PC-3 (cell line): ENCODE results near the gene OTX1. TPM values are rescaled to one million over a fixed set of nuclear protein-coding genes. Genes with fewer than 3 reads are reported as not detected.

Experiments
- ATAC-seq: fragments of 200-7000 bp; cut with Tn5 transposase; 2 replicates; pipeline ENCODE4 v1.9.1; 2020; ENCODE audit warnings: mild to moderate bottlenecking, moderate library complexity
- BruUV-seq: library from RNA; stranded (reverse); fragments of 400-500 nt; replicated peaks from 2 replicates; lab custom pipeline; 2021; lab: Mats Ljungman, UMichigan
- CTCF ChIA-PET: fragments of 300-600 bp; sonication (Branson Sonifier 250); formaldehyde crosslinking; loops from one replicate; lab custom pipeline; 2022; ENCODE audit warnings: antibody characterized with exemption; lab: Charles Lee
- POLR2A ChIA-PET: fragments of 300-600 bp; sonication (Branson Sonifier 250); formaldehyde crosslinking; loops from one replicate; lab custom pipeline; 2022; ENCODE audit warnings: antibody characterized with exemption; ENCODE audit not compliant: unreplicated experiment; lab: Charles Lee
- DNase-seq: peaks from one replicate; pipeline ENCODE4 v3.0.0-alpha.2; 2015
- H2AFZ ChIP-seq: fragments of 300-600 bp; sonication (generic); 2 replicates; pipeline ENCODE4 v1.6.0; 2016; ENCODE audit warnings: antibody characterized with exemption, low read length
- H3F3A ChIP-seq: fragments of 300-600 bp; sonication (generic); one replicate; pipeline ENCODE4 v1.6.0; 2017; ENCODE audit warnings: antibody characterized with exemption, low read length, control low read depth, mild to moderate bottlenecking; ENCODE audit not compliant: unreplicated experiment
- H3K27ac ChIP-seq: fragments of 300-600 bp; sonication (generic); 2 replicates; pipeline ENCODE4 v1.5.1; 2016; ENCODE audit warnings: mild to moderate bottlenecking, low read length
- H3K27me3 ChIP-seq: fragments of 300-600 bp; sonication (generic); 2 replicates; pipeline ENCODE4 v1.6.1; 2016; ENCODE audit warnings: low read length, mixed read lengths
- H3K36me3 ChIP-seq: fragments of 300-600 bp; sonication (generic); 2 replicates; pipeline ENCODE4 v1.6.1; 2016; ENCODE audit warnings: low read depth, mixed run types, low read length, mixed read lengths
- H3K4me1 ChIP-seq: fragments of 300-600 bp; sonication (generic); 2 replicates; pipeline ENCODE4 v1.5.1; 2016; ENCODE audit warnings: low read length; ENCODE audit not compliant: insufficient read depth
- H3K4me2 ChIP-seq: fragments of 300-600 bp; sonication (generic); 2 replicates; pipeline ENCODE4 v1.6.0; 2016; ENCODE audit warnings: low read length
- H3K4me3 ChIP-seq: fragments of 300-600 bp; sonication (generic); 2 replicates; pipeline ENCODE4 v1.5.1; 2016; ENCODE audit warnings: mild to moderate bottlenecking, low read length, mixed read lengths
- H3K79me2 ChIP-seq: fragments of 300-600 bp; sonication (generic); 2 replicates; pipeline ENCODE4 v1.6.1; 2017; ENCODE audit warnings: low read length, mixed read lengths
- H3K9ac ChIP-seq: fragments of 300-600 bp; sonication (generic); 2 replicates; pipeline ENCODE4 v1.6.0; 2016; ENCODE audit warnings: mild to moderate bottlenecking, low read length
- H3K9me2 ChIP-seq: fragments of 300-600 bp; sonication (generic); replicated peaks from 2 replicates; pipeline ENCODE4 v1.6.1; 2016; ENCODE audit warnings: mixed run types, low read length, mixed read lengths
- H3K9me3 ChIP-seq: fragments of 300-600 bp; sonication (generic); 2 replicates; pipeline ENCODE4 v1.6.1; 2016; ENCODE audit warnings: low read length, mixed read lengths
- H4K20me1 ChIP-seq: fragments of 300-600 bp; sonication (generic); 2 replicates; pipeline ENCODE4 v1.6.1; 2016; ENCODE audit warnings: low read length, mixed read lengths
- EZH2 ChIP-seq: fragments of 300-600 bp; sonication (generic); IDR thresholded peaks from one replicate; pipeline ENCODE4 v1.6.1; 2017; ENCODE audit warnings: antibody characterized with exemption, mild to moderate bottlenecking, low read length; ENCODE audit not compliant: unreplicated experiment
- EZH2phosphoT487 ChIP-seq: fragments of 300-600 bp; sonication (generic); IDR thresholded peaks from 2 replicates; pipeline ENCODE4 v1.6.1; 2018; ENCODE audit warnings: mild to moderate bottlenecking, antibody characterized with exemption, low read length, borderline replicate concordance
- intact Hi-C: fragments of 100-400 bp; cut with micrococcal nuclease; formaldehyde crosslinking; loops from 2 replicates; pipeline ENCODE4 v1.9.0; 2023
- total RNA-seq: library from RNA; depleted of rRNA; stranded (reverse); fragments of >200 nt; gene quantifications from 2 replicates; pipeline ENCODE4 v1.2.3, GENCODE V29; 2014
- TF ChIP-seq, protein P1 (sequence below): fragments of 300-600 bp; sonication (generic); conservative IDR thresholded peaks from 2 replicates; pipeline ENCODE4 v1.5.1; 2017; ENCODE audit warnings: antibody characterized with exemption, low read depth, mild to moderate bottlenecking, low read length

Gene OTX1
- total RNA-seq, 1 experiment from 2014 or later: 2.3 TPM

DNA sequence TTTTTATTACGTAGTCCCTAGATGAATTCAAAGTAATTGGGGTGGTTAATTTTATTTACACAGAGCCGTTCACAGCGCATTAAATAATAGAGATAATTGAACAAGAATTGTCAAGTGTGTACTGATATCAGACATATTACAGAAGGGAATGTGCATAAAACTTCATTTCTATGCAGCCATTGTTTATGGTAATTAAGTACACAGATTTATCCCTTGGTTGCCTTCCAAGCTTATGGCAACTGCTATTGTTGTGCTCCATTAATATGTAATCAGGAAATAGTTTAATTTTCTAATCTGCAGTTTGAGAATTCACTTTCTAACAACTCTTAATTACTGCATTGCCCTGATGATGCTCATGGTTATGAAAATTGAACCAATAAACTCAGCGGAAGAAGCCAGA lies 47.3 kb upstream of the OTX1 start:
- POLR2A ChIA-PET: no interaction called here

DNA sequence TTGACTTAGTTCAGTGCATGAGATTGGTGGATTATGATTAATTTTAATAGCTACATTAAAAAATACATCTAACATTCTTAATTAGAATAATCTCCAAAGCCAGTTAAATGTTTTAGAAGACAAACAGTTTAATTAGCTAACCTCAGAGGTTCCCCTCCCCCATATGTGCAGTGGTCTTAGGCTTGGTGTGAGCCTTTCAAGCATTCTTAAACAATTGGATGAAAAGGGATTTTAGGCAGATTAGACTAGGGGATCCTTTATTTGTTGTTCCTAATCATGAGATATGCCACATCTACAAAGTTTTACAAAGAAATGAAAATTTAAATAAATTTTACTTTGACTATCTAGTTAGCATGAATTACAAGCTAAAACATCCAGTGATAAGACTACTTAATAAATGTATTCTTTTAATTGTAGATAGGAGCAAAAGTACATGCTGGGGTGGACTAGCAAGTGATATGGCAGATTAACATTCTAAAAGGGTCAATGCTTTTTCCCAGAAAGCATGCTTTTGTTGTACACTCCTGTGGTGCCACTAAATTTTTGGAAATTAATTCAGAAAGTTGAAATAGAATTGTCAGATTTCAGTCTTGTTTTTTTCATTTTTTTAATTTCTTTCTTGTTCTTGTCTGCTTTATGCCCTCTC lies 42.7 kb upstream of the OTX1 start:
- Histone ChIP-seq H3K4me1 (no peaks in the 10 kb centered on the region), H3K4me2 (no peak overlapping the region), H3K27me3 (no peaks in the 10 kb centered on the region), H3F3A (no peaks in the 10 kb centered on the region), H2AFZ (no peak overlapping the region), H4K20me1 (no peaks in the 10 kb centered on the region), H3K27ac (no peak overlapping the region), H3K79me2 (no peaks in the 10 kb centered on the region), H3K9me3 (no peaks in the 10 kb centered on the region), H3K9me2 (no peaks in the 10 kb centered on the region), H3K9ac (no peak overlapping the region), H3K36me3 (no peaks in the 10 kb centered on the region; the same call in 1 of the 2 replicates), H3K4me3 (no peak overlapping the region)
- no peak for TF ChIP-seq EZH2phosphoT487
- TF ChIP-seq, protein P1, sequence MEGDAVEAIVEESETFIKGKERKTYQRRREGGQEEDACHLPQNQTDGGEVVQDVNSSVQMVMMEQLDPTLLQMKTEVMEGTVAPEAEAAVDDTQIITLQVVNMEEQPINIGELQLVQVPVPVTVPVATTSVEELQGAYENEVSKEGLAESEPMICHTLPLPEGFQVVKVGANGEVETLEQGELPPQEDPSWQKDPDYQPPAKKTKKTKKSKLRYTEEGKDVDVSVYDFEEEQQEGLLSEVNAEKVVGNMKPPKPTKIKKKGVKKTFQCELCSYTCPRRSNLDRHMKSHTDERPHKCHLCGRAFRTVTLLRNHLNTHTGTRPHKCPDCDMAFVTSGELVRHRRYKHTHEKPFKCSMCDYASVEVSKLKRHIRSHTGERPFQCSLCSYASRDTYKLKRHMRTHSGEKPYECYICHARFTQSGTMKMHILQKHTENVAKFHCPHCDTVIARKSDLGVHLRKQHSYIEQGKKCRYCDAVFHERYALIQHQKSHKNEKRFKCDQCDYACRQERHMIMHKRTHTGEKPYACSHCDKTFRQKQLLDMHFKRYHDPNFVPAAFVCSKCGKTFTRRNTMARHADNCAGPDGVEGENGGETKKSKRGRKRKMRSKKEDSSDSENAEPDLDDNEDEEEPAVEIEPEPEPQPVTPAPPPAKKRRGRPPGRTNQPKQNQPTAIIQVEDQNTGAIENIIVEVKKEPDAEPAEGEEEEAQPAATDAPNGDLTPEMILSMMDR: no peak
- no peak for TF ChIP-seq EZH2
- BruUV-seq: no TSS peak
- CTCF ChIA-PET: no interaction called here
- intact Hi-C loops: no loop called here
- POLR2A ChIA-PET: no interaction called here
- DNase-seq (no peak), ATAC-seq (no peak)

More for the DNA sequence above, 47.3 kb upstream of the OTX1 start:
- no peaks in the 10 kb centered on the region for H3K9me3 ChIP-seq
- H3K27ac ChIP-seq: no peak overlapping the region
- intact Hi-C loops: no loop called here
- no peaks in the 10 kb centered on the region for H3K27me3 ChIP-seq
- ATAC-seq: no peak
- H3K9me2 ChIP-seq: no peaks in the 10 kb centered on the region
- no TSS peak for BruUV-seq
- peaks cover 19% of the 10 kb centered on the region for H3K4me1 ChIP-seq
- no peaks in the 10 kb centered on the region for H3K36me3 ChIP-seq
- no peak overlapping the region for H3K9ac ChIP-seq
- no peak overlapping the region for H3K4me2 ChIP-seq
- no peak overlapping the region for H2AFZ ChIP-seq
- no peaks in the 10 kb centered on the region for H3F3A ChIP-seq
- no peaks in the 10 kb centered on the region for H3K79me2 ChIP-seq
- no peak overlapping the region for H3K4me3 ChIP-seq
- H4K20me1 ChIP-seq: no peaks in the 10 kb centered on the region
- CTCF ChIA-PET: no interaction called here
- DNase-seq: no peak
- TF ChIP-seq, protein P1: no peak
- TF ChIP-seq EZH2phosphoT487: no peak
- no peak for TF ChIP-seq EZH2

DNA sequence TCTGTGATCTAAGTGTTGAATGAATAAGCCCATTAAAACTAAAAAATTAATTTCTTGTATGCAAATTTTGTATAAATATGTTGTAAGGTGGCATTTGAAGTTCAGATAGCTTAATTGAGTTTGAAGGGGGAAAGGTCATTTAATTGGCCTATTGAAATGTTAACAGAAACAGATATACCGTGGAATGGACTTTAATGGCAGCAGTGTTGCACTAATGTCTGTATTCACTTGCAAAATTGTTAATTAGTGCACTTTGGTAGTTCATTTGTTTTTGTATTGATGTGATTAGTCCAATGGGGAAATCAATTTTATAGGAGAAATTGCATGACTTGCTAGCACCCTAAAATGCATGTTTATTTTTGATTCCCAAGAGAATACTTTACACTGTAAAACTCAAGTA lies 41.8 kb upstream of the OTX1 start:
- POLR2A ChIA-PET: no interaction called here
- ATAC-seq: no peak

More for the DNA sequence above, 41.8 kb upstream of the OTX1 start:
- Histone ChIP-seq H3K9me3 (no peaks in the 10 kb centered on the region), H3K36me3 (no peaks in the 10 kb centered on the region; the same call in 1 of the 2 replicates), H4K20me1 (no peaks in the 10 kb centered on the region), H3K79me2 (no peaks in the 10 kb centered on the region), H2AFZ (no peak overlapping the region), H3F3A (no peaks in the 10 kb centered on the region), H3K4me2 (no peak overlapping the region), H3K9ac (no peak overlapping the region), H3K27me3 (no peaks in the 10 kb centered on the region), H3K9me2 (no peaks in the 10 kb centered on the region), H3K4me3 (no peak overlapping the region), H3K27ac (no peak overlapping the region), H3K4me1 (no peaks in the 10 kb centered on the region)
- DNase-seq: no peak
- intact Hi-C loops: no loop called here
- BruUV-seq: no TSS peak
- TF ChIP-seq EZH2: no peak
- TF ChIP-seq EZH2phosphoT487: no peak
- TF ChIP-seq, protein P1: no peak
- CTCF ChIA-PET: no interaction called here
